MM.1S (cell line): ENCODE data around the gene SART3.

Source experiments
- DNase-seq: peaks from one replicate; pipeline ENCODE4 v3.0.0-alpha.2; 2015
- H2AFZ ChIP-seq: fragments of 300-600 bp; sonication (generic); 2 replicates; pipeline ENCODE4 v1.6.0; 2016; ENCODE audit warnings: antibody characterized with exemption, low read length
- H3F3A ChIP-seq: fragments of 300-600 bp; sonication (generic); 2 replicates; pipeline ENCODE4 v1.6.1; 2016; ENCODE audit warnings: mild to moderate bottlenecking, antibody characterized with exemption, low read length, moderate library complexity, mixed read lengths; ENCODE audit not compliant: insufficient read depth
- H3K27ac ChIP-seq: fragments of 300-600 bp; sonication (generic); 2 replicates; pipeline ENCODE4 v1.5.1; 2016; ENCODE audit warnings: mild to moderate bottlenecking, low read length
- H3K27me3 ChIP-seq: fragments of 300-600 bp; sonication (generic); replicated peaks from 2 replicates; pipeline ENCODE4 v1.6.0; 2016; ENCODE audit warnings: low read length; ENCODE audit not compliant: insufficient read depth
- H3K36me3 ChIP-seq: fragments of 300-600 bp; sonication (generic); replicated peaks from 2 replicates; pipeline ENCODE4 v1.6.1; 2016; ENCODE audit warnings: mild to moderate bottlenecking, low read length, mixed read lengths; ENCODE audit not compliant: insufficient read depth
- H3K4me1 ChIP-seq: fragments of 300-600 bp; sonication (generic); 2 replicates; pipeline ENCODE4 v1.6.1; 2016; ENCODE audit warnings: low read length, mixed read lengths
- H3K4me2 ChIP-seq: fragments of 300-600 bp; sonication (generic); 2 replicates; pipeline ENCODE4 v1.6.0; 2016; ENCODE audit warnings: low read depth, low read length
- H3K4me3 ChIP-seq: fragments of 300-600 bp; sonication (generic); 2 replicates; pipeline ENCODE4 v1.5.1; 2016; ENCODE audit warnings: low read length, mixed read lengths
- H3K79me2 ChIP-seq: fragments of 300-600 bp; sonication (generic); 2 replicates; pipeline ENCODE4 v1.6.1; 2016; ENCODE audit warnings: mixed run types, low read length, mixed read lengths
- H3K9ac ChIP-seq: fragments of 300-600 bp; sonication (generic); 2 replicates; pipeline ENCODE4 v1.6.1; 2016; ENCODE audit warnings: low read length, mixed read lengths
- H3K9me2 ChIP-seq: fragments of 300-600 bp; sonication (generic); replicated peaks from 2 replicates; pipeline ENCODE4 v1.6.1; 2016; ENCODE audit warnings: mild to moderate bottlenecking, low read length, mixed read lengths; ENCODE audit not compliant: insufficient read depth
- H3K9me3 ChIP-seq: fragments of 300-600 bp; sonication (generic); replicated peaks from 2 replicates; pipeline ENCODE4 v1.6.1; 2016; ENCODE audit warnings: mild to moderate bottlenecking, low read length, mixed read lengths; ENCODE audit not compliant: insufficient read depth
- H4K20me1 ChIP-seq: fragments of 300-600 bp; sonication (generic); 2 replicates; pipeline ENCODE4 v1.6.1; 2016; ENCODE audit warnings: mild to moderate bottlenecking, low read length, moderate library complexity, mixed read lengths; ENCODE audit not compliant: insufficient read depth
- CTCF ChIP-seq: fragments of 300-600 bp; sonication (generic); IDR thresholded peaks from 2 replicates; pipeline ENCODE4 v1.5.1; 2016; ENCODE audit warnings: antibody characterized with exemption, low read length, mixed read lengths
- EZH2 ChIP-seq: fragments of 300-600 bp; sonication (generic); optimal IDR thresholded peaks from 2 replicates; pipeline ENCODE3; 2017; ENCODE audit warnings: low read depth, mild to moderate bottlenecking, antibody characterized with exemption, low read length, mixed read lengths
- EZH2phosphoT487 ChIP-seq: fragments of 300-600 bp; sonication (generic); IDR thresholded peaks from 2 replicates; pipeline ENCODE4 v1.6.1; 2018; ENCODE audit warnings: antibody characterized with exemption, low read length

Gene SART3

DNA sequence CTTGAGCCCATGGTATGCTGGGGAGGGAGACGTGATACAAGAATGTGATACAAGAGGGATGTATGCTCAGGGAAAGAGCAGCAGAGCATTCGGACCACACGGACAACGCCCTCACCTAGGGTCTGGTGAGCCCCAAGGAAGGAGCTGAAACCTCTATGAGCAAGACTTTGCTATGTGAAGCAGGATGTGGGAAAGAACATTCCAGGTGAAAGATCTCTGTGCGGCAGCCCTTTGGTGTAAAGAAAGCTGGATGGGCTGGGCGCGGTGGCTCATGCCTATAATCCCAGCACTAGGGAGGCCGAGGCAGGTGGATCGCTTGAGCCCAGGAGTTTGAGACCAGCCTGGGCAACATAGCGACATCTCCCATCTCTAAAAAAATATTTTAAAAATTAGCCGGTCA is 62.8 kb downstream of the SART3 start:
- Histone ChIP-seq H3F3A (no peaks in the 10 kb centered on the region), H3K9me2 (no peaks in the 10 kb centered on the region), H4K20me1 (no peaks in the 10 kb centered on the region), H3K27ac (no peak overlapping the region), H3K36me3 (no peaks in the 10 kb centered on the region), H3K9ac (no peak overlapping the region), H3K4me1 (no peaks in the 10 kb centered on the region), H3K4me3 (no peak overlapping the region), H3K79me2 (no peaks in the 10 kb centered on the region), H3K9me3 (no peaks in the 10 kb centered on the region), H2AFZ (no peak overlapping the region), H3K4me2 (no peak overlapping the region), H3K27me3 (no peaks in the 10 kb centered on the region)
- TF ChIP-seq EZH2 (no peak), CTCF (no peak), EZH2phosphoT487 (no peak)
- DNase-seq = no peak

GRCh38 chr12:108495823-108496579 is 65.0 kb downstream of the SART3 start:
- Histone ChIP-seq H3F3A (no peaks in the 10 kb centered on the region), H3K79me2 (no peaks in the 10 kb centered on the region), H3K9me3 (no peaks in the 10 kb centered on the region), H3K36me3 (no peaks in the 10 kb centered on the region), H3K9me2 (no peaks in the 10 kb centered on the region), H3K9ac (no peak overlapping the region), H3K4me1 (no peaks in the 10 kb centered on the region), H3K27ac (no peak overlapping the region), H3K4me2 (no peak overlapping the region), H3K4me3 (no peak overlapping the region), H4K20me1 (no peaks in the 10 kb centered on the region), H3K27me3 (no peaks in the 10 kb centered on the region; the same call in 1 of the 2 replicates), H2AFZ (no peak overlapping the region)
- DNase-seq = no peak
- TF ChIP-seq EZH2 (no peak), CTCF (no peak), EZH2phosphoT487 (no peak)

DNA sequence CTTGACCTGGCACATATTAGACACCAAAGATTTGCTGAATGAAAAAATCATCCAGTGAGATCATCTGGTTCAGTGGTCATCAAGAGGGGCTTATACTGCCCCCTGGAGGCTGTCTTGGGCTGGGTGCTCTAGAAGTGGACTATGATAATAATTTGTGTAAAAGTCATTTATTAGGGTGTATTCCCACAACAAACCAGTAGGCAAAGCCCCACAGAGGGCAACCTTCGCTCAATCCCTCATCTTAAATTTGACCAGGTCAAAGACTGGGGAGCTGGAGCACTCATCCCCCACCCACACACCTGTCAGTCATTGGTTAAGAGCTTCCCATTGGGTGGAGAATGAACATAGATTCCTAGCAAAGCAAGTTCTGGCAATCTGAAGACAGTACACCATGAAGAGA is 65.9 kb downstream of the SART3 start:
- H3K4me1 ChIP-seq = no peaks in the 10 kb centered on the region
- H3K4me2 ChIP-seq = no peak overlapping the region
- H3K27ac ChIP-seq = no peak overlapping the region
- H3K9me2 ChIP-seq = no peaks in the 10 kb centered on the region
- no peaks in the 10 kb centered on the region for H3K79me2 ChIP-seq
- no peaks in the 10 kb centered on the region for H3K36me3 ChIP-seq
- H3K9me3 ChIP-seq = no peaks in the 10 kb centered on the region
- no peak overlapping the region for H3K9ac ChIP-seq
- no peak overlapping the region for H2AFZ ChIP-seq
- no peaks in the 10 kb centered on the region for H4K20me1 ChIP-seq
- H3F3A ChIP-seq = no peaks in the 10 kb centered on the region
- no peaks in the 10 kb centered on the region; the same call in 1 of the 2 replicates for H3K27me3 ChIP-seq
- H3K4me3 ChIP-seq = no peak overlapping the region
- TF ChIP-seq CTCF (peak; percentile 63), EZH2 (no peak)
- DNase-seq = peak; percentile 18
